Choroid plexus epithelial cell (primary cell): ENCODE results near the gene CCDC191.
A peak's percentile ranks its signal among the peaks of the same experiment; 100 is the strongest.

Experiments
- DNase-seq: peaks from one replicate; pipeline ENCODE4 v3.0.0-alpha.2; 2010; ENCODE audit warnings: low read depth
- H3K4me3 ChIP-seq: 2 replicates; pipeline ENCODE4 v1.5.1; 2011; ENCODE audit warnings: low read depth, mild to moderate bottlenecking, control low read depth, low read length, moderate library complexity
- CTCF ChIP-seq: conservative IDR thresholded peaks from 2 replicates; pipeline ENCODE4 v1.5.1; 2011; ENCODE audit warnings: low read depth, mild to moderate bottlenecking, control low read depth, inconsistent platforms, low read length, moderate library complexity

CCDC191 gene

GRCh38 chr3:114080201-114080600 is 23.9 kb upstream of the CCDC191 start:
- no peak overlapping the region for H3K4me3 ChIP-seq
- DNase-seq = no peak
- TF ChIP-seq CTCF = no peak

- DNase-seq = peak; percentile 59
Observed at GRCh38 chr3:114079761-114080160, 23.4 kb upstream of the CCDC191 start.

GRCh38 chr3:114078126-114078525 is 21.8 kb upstream of the CCDC191 start:
- no peak overlapping the region for H3K4me3 ChIP-seq
- peak; percentile 9 for DNase-seq
- TF ChIP-seq CTCF = no peak

More at GRCh38 chr3:114079761-114080160, 23.4 kb upstream of the CCDC191 start:
- peak overlapping the region; percentile 33 for H3K4me3 ChIP-seq
- TF ChIP-seq CTCF = no peak

GRCh38 chr3:114076711-114077110 is 20.4 kb upstream of the CCDC191 start:
- no peak for DNase-seq
- no peak overlapping the region for H3K4me3 ChIP-seq
- TF ChIP-seq CTCF = no peak

GRCh38 chr3:114071786-114072185 is 15.5 kb upstream of the CCDC191 start:
- no peak overlapping the region for H3K4me3 ChIP-seq
- peak; percentile 60 for DNase-seq
- TF ChIP-seq CTCF = no peak

- DNase-seq = no peak
- no peak overlapping the region for H3K4me3 ChIP-seq
- TF ChIP-seq CTCF = no peak
Observed at GRCh38 chr3:114068336-114068735, 12.0 kb upstream of the CCDC191 start.

- no peak overlapping the region for H3K4me3 ChIP-seq
- no peak for TF ChIP-seq CTCF
- no peak for DNase-seq
Observed at GRCh38 chr3:114067804-114068203, 11.5 kb upstream of the CCDC191 start.
